GM23338 (cell line): ENCODE measurements around the gene XIST. TPM values are rescaled to one million over a fixed set of nuclear protein-coding genes. Genes with fewer than 3 reads are reported as not detected.

Experiments
- ATAC-seq: fragments of 200-7000 bp; cut with Tn5 transposase; 3 replicates; pipeline ENCODE4 v1.9.1; 2020
- DNase-seq: peaks from one replicate; pipeline ENCODE4 v3.0.0-alpha.2; 2015; ENCODE audit warnings: low spot score
- H2AFZ ChIP-seq: fragments of 200-600 bp; sonication (generic); 2 replicates; pipeline ENCODE4 v1.8.0; 2016; ENCODE audit warnings: antibody characterized with exemption, mild to moderate bottlenecking, moderate library complexity
- H3F3A ChIP-seq: fragments of 200-600 bp; sonication (generic); replicated peaks from 2 replicates; pipeline ENCODE4 v1.8.0; 2017; ENCODE audit warnings: antibody characterized with exemption, mixed run types, low read depth
- H3K27ac ChIP-seq: fragments of 200-600 bp; sonication (generic); 2 replicates; pipeline ENCODE4 v1.6.1; 2016; ENCODE audit warnings: low read depth
- H3K27me3 ChIP-seq: fragments of 200-600 bp; sonication (generic); 2 replicates; pipeline ENCODE4 v1.8.0; 2016; ENCODE audit warnings: mild to moderate bottlenecking, mixed run types, moderate library complexity; ENCODE audit not compliant: insufficient read depth
- H3K36me3 ChIP-seq: fragments of 200-600 bp; sonication (generic); 2 replicates; pipeline ENCODE4 v1.8.0; 2016; ENCODE audit warnings: mild to moderate bottlenecking; ENCODE audit not compliant: insufficient read depth
- H3K4me1 ChIP-seq: fragments of 200-600 bp; sonication (generic); 2 replicates; pipeline ENCODE4 v1.8.0; 2016; ENCODE audit warnings: mild to moderate bottlenecking, moderate library complexity; ENCODE audit not compliant: insufficient read depth
- H3K4me2 ChIP-seq: fragments of 200-600 bp; sonication (generic); 2 replicates; pipeline ENCODE4 v1.7.1; 2017; ENCODE audit warnings: mixed run types
- H3K4me3 ChIP-seq: fragments of 200-600 bp; sonication (generic); 2 replicates; pipeline ENCODE4 v1.6.1; 2016; ENCODE audit warnings: mixed run types
- H3K79me2 ChIP-seq: fragments of 200-600 bp; sonication (generic); replicated peaks from 2 replicates; pipeline ENCODE4 v1.8.0; 2017; ENCODE audit warnings: mild to moderate bottlenecking; ENCODE audit not compliant: insufficient read depth
- H3K9me2 ChIP-seq: fragments of 200-600 bp; sonication (generic); 2 replicates; pipeline ENCODE4 v1.8.0; 2017; ENCODE audit not compliant: insufficient read depth
- H4K20me1 ChIP-seq: fragments of 200-600 bp; sonication (generic); replicated peaks from 2 replicates; pipeline ENCODE4 v1.8.0; 2017; ENCODE audit warnings: mild to moderate bottlenecking; ENCODE audit not compliant: insufficient read depth
- H3K27ac Mint-ChIP-seq: 2 replicates; pipeline ENCODE4 v1.8.0; 2020; ENCODE audit warnings: inconsistent platforms, mild to moderate bottlenecking, moderate library complexity, mixed read lengths
- H3K27me3 Mint-ChIP-seq: 3 replicates; pipeline ENCODE4 v1.8.0; 2022; ENCODE audit warnings: low read depth, mild to moderate bottlenecking, moderate library complexity, mixed read lengths, inconsistent platforms; ENCODE audit not compliant: insufficient read depth, poor library complexity
- H3K36me3 Mint-ChIP-seq: 3 replicates; pipeline ENCODE4 v1.8.0; 2021; ENCODE audit warnings: low read depth, mild to moderate bottlenecking, inconsistent platforms, moderate library complexity, mixed read lengths
- H3K4me1 Mint-ChIP-seq: 3 replicates; pipeline ENCODE4 v1.8.0; 2020; ENCODE audit warnings: mild to moderate bottlenecking, inconsistent platforms, mixed read lengths
- H3K4me3 Mint-ChIP-seq: 3 replicates; pipeline ENCODE4 v1.8.0; 2021; ENCODE audit warnings: moderate library complexity, mild to moderate bottlenecking, inconsistent platforms, mixed read lengths
- H3K9me3 Mint-ChIP-seq: 3 replicates; pipeline ENCODE4 v1.8.0; 2020; ENCODE audit warnings: moderate library complexity, mild to moderate bottlenecking, inconsistent platforms, mixed read lengths
- CREB1 ChIP-seq: fragments of 250-450 bp; sonication (Bioruptor Pico); IDR thresholded peaks from 2 replicates; pipeline ENCODE4 v1.5.0; 2020; ENCODE audit warnings: low read depth, mild to moderate bottlenecking, moderate library complexity
- CTCF ChIP-seq, 2 experiments: fragments of 200-600 bp in 1 of 2; sonication (generic) in 1 of 2; conservative IDR thresholded peaks; 2 replicates each; pipeline versions ENCODE4 v1.5.1 to v1.6.1; 2016 to 2017; ENCODE audit warnings: antibody characterized with exemption in 2 of 2, low read depth in 2 of 2, mild to moderate bottlenecking in 2 of 2, moderate library complexity in 1 of 2
- ETS1 ChIP-seq: IDR thresholded peaks from 2 replicates; pipeline ENCODE4 v1.6.1; 2016; ENCODE audit warnings: antibody characterized with exemption
- EZH2 ChIP-seq: fragments of 200-600 bp; sonication (generic); IDR thresholded peaks from one replicate; pipeline ENCODE4 v1.8.0; 2017; ENCODE audit warnings: antibody characterized with exemption, mild to moderate bottlenecking, low read depth; ENCODE audit not compliant: unreplicated experiment
- EZH2phosphoT487 ChIP-seq: fragments of 200-600 bp; sonication (generic); IDR thresholded peaks from one replicate; pipeline ENCODE4 v1.8.1; 2018; ENCODE audit warnings: antibody characterized with exemption; ENCODE audit not compliant: unreplicated experiment
- JUNB ChIP-seq: IDR thresholded peaks from one replicate; pipeline ENCODE4 v1.6.1; 2016; ENCODE audit warnings: antibody characterized with exemption; ENCODE audit not compliant: unreplicated experiment
- NANOG ChIP-seq: IDR thresholded peaks from 2 replicates; pipeline ENCODE4 v1.6.1; 2016; ENCODE audit warnings: antibody characterized with exemption, borderline replicate concordance
- POLR2AphosphoS5 ChIP-seq: IDR thresholded peaks from 2 replicates; pipeline ENCODE4 v1.6.1; 2016; ENCODE audit warnings: antibody characterized with exemption, low read depth
- STAT1 ChIP-seq: IDR thresholded peaks from one replicate; pipeline ENCODE4 v1.6.1; 2016; ENCODE audit warnings: antibody characterized with exemption; ENCODE audit not compliant: unreplicated experiment
- ZNF114 ChIP-seq: fragments of 250-450 bp; sonication (Bioruptor Pico); IDR thresholded peaks from 2 replicates; pipeline ENCODE4 v1.5.0; 2020; ENCODE audit warnings: mild to moderate bottlenecking, moderate library complexity
- ZNF331 ChIP-seq: fragments of 250-450 bp; sonication (Bioruptor Pico); IDR thresholded peaks from 2 replicates; pipeline ENCODE4 v1.5.0; 2020; ENCODE audit warnings: low read depth, mild to moderate bottlenecking, moderate library complexity
- ZNF462 ChIP-seq: fragments of 250-450 bp; sonication (Bioruptor Pico); IDR thresholded peaks from 2 replicates; pipeline ENCODE4 v1.5.0; 2020; ENCODE audit warnings: mild to moderate bottlenecking, moderate library complexity
- polyA plus RNA-seq: library from polyadenylated mRNA; unstranded; fragments of >200 nt; fragmentation: Nextera tagmentation; extraction: Ambion mirVana; gene quantifications from 2 replicates; pipeline ENCODE4 v1.2.1, GENCODE V29; 2016
- total RNA-seq: library from RNA; depleted of rRNA; stranded (reverse); fragments of >200 nt; shearing (Covaris generic); gene quantifications from 2 replicates; pipeline ENCODE4 v1.2.3, GENCODE V29; 2014
- TF ChIP-seq, protein P1 (sequence below): IDR thresholded peaks from one replicate; pipeline ENCODE4 v1.6.1; 2018; ENCODE audit warnings: antibody characterized with exemption; ENCODE audit not compliant: unreplicated experiment

XIST gene
- total and polyA plus RNA-seq, 2 experiments from 2014 or later = 0.28 to 0.84 TPM

- no peaks in the 10 kb centered on the region for H3K4me1 ChIP-seq
- H3K79me2 ChIP-seq = no peaks in the 10 kb centered on the region
- H3K9me2 ChIP-seq = no peaks in the 10 kb centered on the region
- no peaks in the 10 kb centered on the region for H3K4me1 Mint-ChIP-seq
- H3K4me2 ChIP-seq = no peak overlapping the region
- no peak overlapping the region for H3K4me3 Mint-ChIP-seq
- no peaks in the 10 kb centered on the region for H4K20me1 ChIP-seq
- H3K27me3 ChIP-seq = no peaks in the 10 kb centered on the region
- H3K27me3 Mint-ChIP-seq = no peaks in the 10 kb centered on the region
- no peaks in the 10 kb centered on the region for H3K9me3 Mint-ChIP-seq
- no peak overlapping the region for H3K4me3 ChIP-seq
- H3K36me3 ChIP-seq = no peaks in the 10 kb centered on the region
- no peak overlapping the region for H3K27ac ChIP-seq
- TF ChIP-seq, protein P1, sequence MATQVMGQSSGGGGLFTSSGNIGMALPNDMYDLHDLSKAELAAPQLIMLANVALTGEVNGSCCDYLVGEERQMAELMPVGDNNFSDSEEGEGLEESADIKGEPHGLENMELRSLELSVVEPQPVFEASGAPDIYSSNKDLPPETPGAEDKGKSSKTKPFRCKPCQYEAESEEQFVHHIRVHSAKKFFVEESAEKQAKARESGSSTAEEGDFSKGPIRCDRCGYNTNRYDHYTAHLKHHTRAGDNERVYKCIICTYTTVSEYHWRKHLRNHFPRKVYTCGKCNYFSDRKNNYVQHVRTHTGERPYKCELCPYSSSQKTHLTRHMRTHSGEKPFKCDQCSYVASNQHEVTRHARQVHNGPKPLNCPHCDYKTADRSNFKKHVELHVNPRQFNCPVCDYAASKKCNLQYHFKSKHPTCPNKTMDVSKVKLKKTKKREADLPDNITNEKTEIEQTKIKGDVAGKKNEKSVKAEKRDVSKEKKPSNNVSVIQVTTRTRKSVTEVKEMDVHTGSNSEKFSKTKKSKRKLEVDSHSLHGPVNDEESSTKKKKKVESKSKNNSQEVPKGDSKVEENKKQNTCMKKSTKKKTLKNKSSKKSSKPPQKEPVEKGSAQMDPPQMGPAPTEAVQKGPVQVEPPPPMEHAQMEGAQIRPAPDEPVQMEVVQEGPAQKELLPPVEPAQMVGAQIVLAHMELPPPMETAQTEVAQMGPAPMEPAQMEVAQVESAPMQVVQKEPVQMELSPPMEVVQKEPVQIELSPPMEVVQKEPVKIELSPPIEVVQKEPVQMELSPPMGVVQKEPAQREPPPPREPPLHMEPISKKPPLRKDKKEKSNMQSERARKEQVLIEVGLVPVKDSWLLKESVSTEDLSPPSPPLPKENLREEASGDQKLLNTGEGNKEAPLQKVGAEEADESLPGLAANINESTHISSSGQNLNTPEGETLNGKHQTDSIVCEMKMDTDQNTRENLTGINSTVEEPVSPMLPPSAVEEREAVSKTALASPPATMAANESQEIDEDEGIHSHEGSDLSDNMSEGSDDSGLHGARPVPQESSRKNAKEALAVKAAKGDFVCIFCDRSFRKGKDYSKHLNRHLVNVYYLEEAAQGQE = no peak
- TF ChIP-seq EZH2phosphoT487 (no peak), NANOG (no peak), JUNB (no peak), ZNF462 (CRISPR knock-in tag) (no peak), CREB1 (CRISPR knock-in tag) (no peak), EZH2 (no peak), STAT1 (no peak), ZNF331 (CRISPR knock-in tag) (no peak), CTCF (conservative IDR thresholded peaks at IDR 0.05; ENCODE audit: low read depth in 2 of 2) (no peak), POLR2AphosphoS5 (no peak), ETS1 (no peak), ZNF114 (CRISPR knock-in tag) (no peak)
- no peaks in the 10 kb centered on the region for H3F3A ChIP-seq
- no peaks in the 10 kb centered on the region for H3K36me3 Mint-ChIP-seq
- ATAC-seq = no peak
- H3K27ac Mint-ChIP-seq = no peak overlapping the region
- H2AFZ ChIP-seq = no peak overlapping the region
- no peak for DNase-seq
Measured at GRCh38 chrX:73829890-73830466, 22.5 kb downstream of the XIST start.
